Keratinocyte (primary cell): Measurements from ENCODE around the gene S1PR3. TPM values are rescaled to one million over a fixed set of nuclear protein-coding genes. Genes with fewer than 3 reads are reported as not detected.

Source experiments
- DNase-seq: peaks from one replicate; pipeline ENCODE4 v3.0.0-alpha.2; 2011; ENCODE audit warnings: low read depth, missing footprints, low spot score
- FAIRE-seq: peaks from 2 replicates; lab custom pipeline; 2011; peaks lifted over from hg19 to GRCh38; lab: Jason Lieb, UNC
- H2AFZ ChIP-seq: 2 replicates; pipeline ENCODE4 v1.6.0; 2012; ENCODE audit warnings: low read length, control low read depth, inconsistent platforms; ENCODE audit not compliant: control insufficient read depth
- H3K27ac ChIP-seq: 2 replicates; pipeline ENCODE4 v1.5.1; 2011; ENCODE audit warnings: low read length; ENCODE audit not compliant: control insufficient read depth, insufficient read depth
- H3K27me3 ChIP-seq: 3 replicates; pipeline ENCODE4 v1.6.0; 2011; ENCODE audit warnings: low read length; ENCODE audit not compliant: control insufficient read depth, insufficient read depth; ENCODE audit errors: extremely low read depth
- H3K36me3 ChIP-seq, 2 experiments: 2 replicates in 1 of 2; 3 replicates in 1 of 2; pipeline ENCODE4 v1.5.1; 2011; ENCODE audit warnings: low read length in 2 of 2, mild to moderate bottlenecking in 1 of 2; ENCODE audit not compliant: control insufficient read depth in 2 of 2, insufficient read depth in 2 of 2; ENCODE audit errors: extremely low read depth in 1 of 2
- H3K4me1 ChIP-seq: 3 replicates; pipeline ENCODE4 v1.5.1; 2011; ENCODE audit warnings: low read length; ENCODE audit not compliant: control insufficient read depth, insufficient read depth; ENCODE audit errors: extremely low read depth
- H3K4me2 ChIP-seq: 3 replicates; pipeline ENCODE4 v1.6.0; 2011; ENCODE audit warnings: low read depth, low read length; ENCODE audit not compliant: control insufficient read depth, insufficient read depth; ENCODE audit errors: extremely low read depth
- H3K4me3 ChIP-seq, 3 experiments: fragments of 200-600 bp in 1 of 3; sonication (generic) in 1 of 3; 2 replicates in 2 of 3; 3 replicates in 1 of 3; pipeline ENCODE4 v1.5.1; 2011 to 2016; ENCODE audit warnings: low read length in 3 of 3, mild to moderate bottlenecking in 3 of 3, control low read depth in 2 of 3, inconsistent platforms in 1 of 3, low read depth in 1 of 3, mixed read lengths in 1 of 3, mixed run types in 1 of 3, moderate library complexity in 1 of 3; ENCODE audit not compliant: control insufficient read depth in 2 of 3, insufficient read depth in 2 of 3; ENCODE audit errors: extremely low read depth in 1 of 3
- H3K79me2 ChIP-seq: 2 replicates; pipeline ENCODE4 v1.6.0; 2012; ENCODE audit warnings: low read length; ENCODE audit not compliant: control insufficient read depth, insufficient read depth
- H3K9ac ChIP-seq: 3 replicates; pipeline ENCODE4 v1.6.0; 2011; ENCODE audit warnings: low read length; ENCODE audit not compliant: control insufficient read depth, insufficient read depth; ENCODE audit errors: extremely low read depth
- H3K9me1 ChIP-seq: 3 replicates; pipeline ENCODE4 v1.6.0; 2011; ENCODE audit warnings: low read length; ENCODE audit not compliant: control insufficient read depth, insufficient read depth; ENCODE audit errors: extremely low read depth
- H3K9me3 ChIP-seq: 2 replicates; pipeline ENCODE4 v1.5.1; 2012; ENCODE audit warnings: low read depth, low read length; ENCODE audit not compliant: control insufficient read depth
- H4K20me1 ChIP-seq: 3 replicates; pipeline ENCODE4 v1.6.0; 2011; ENCODE audit warnings: low read length; ENCODE audit not compliant: control insufficient read depth, insufficient read depth; ENCODE audit errors: extremely low read depth
- CTCF ChIP-seq, 3 experiments: IDR thresholded peaks in 1 of 3; conservative IDR thresholded peaks in 1 of 3; optimal IDR thresholded peaks in 1 of 3; 2 replicates in 2 of 3; 3 replicates in 1 of 3; pipeline versions ENCODE3 to v1.5.1; 2011; ENCODE audit warnings: low read length in 3 of 3, mild to moderate bottlenecking in 3 of 3, moderate library complexity in 2 of 3, control low read depth in 1 of 3, inconsistent platforms in 1 of 3; ENCODE audit not compliant: insufficient read depth in 2 of 3; ENCODE audit errors: extremely low read depth in 1 of 3
- EZH2 ChIP-seq: IDR thresholded peaks from one replicate; pipeline ENCODE4 v1.6.1; 2012; ENCODE audit warnings: inconsistent platforms, mild to moderate bottlenecking, low read length, moderate library complexity
- dilution Hi-C: fragments of 300-500 bp; cut with MboI; formaldehyde crosslinking; loops from one replicate; pipeline ENCODE4 v1.7.0; 2020; ENCODE audit warnings: low sequenced_read_pairs; ENCODE audit not compliant: extremely low pct_ligation_motif_present
- polyA plus RNA-seq, 5 experiments: library from polyadenylated mRNA; depleted of rRNA in 3 of 5; stranded (reverse) in 3 of 5; stranded (forward) in 1 of 5; unstranded in 1 of 5; fragments of >200 nt; gene quantifications; 1 replicate in 1 of 5; 2 replicates in 3 of 5; 3 replicates in 1 of 5; pipeline versions ENCODE4 v1.2.1 to v1.2.3, GENCODE V29; 2011 to 2012; ENCODE audit warnings: missing spikeins in 2 of 5, low read depth in 1 of 5, low replicate concordance in 1 of 5

S1PR3 gene
- polyA plus RNA-seq, 1 donor (not counting 4 experiments of a cell fraction or from before 2014, with no cell fraction given): 4.1 TPM

GRCh38 chr9:88968799-88969198, 22.5 kb upstream of the S1PR3 start:
- DNase-seq (no peak), FAIRE-seq (no peak)
- Histone ChIP-seq H3K27me3 (no peaks in the 10 kb centered on the region), H3K9me3 (no peaks in the 10 kb centered on the region), H3K4me3 (no peak overlapping the region), H3K4me1 (no peaks in the 10 kb centered on the region), H3K9me1 (no peaks in the 10 kb centered on the region), H3K36me3 (no peaks in the 10 kb centered on the region), H3K4me2 (no peak overlapping the region), H2AFZ (no peak overlapping the region), H3K9ac (no peak overlapping the region), H4K20me1 (no peaks in the 10 kb centered on the region), H3K27ac (no peak overlapping the region), H3K79me2 (no peaks in the 10 kb centered on the region)
- TF ChIP-seq EZH2: no peak
- no peak for TF ChIP-seq CTCF (optimal IDR thresholded peaks at IDR 0.05 in 1 of 3, IDR thresholded peaks at IDR 0.05 in 1 of 3, conservative IDR thresholded peaks at IDR 0.05 in 1 of 3; ENCODE audit: extremely low read depth in 1 of 3, insufficient read depth in 2 of 3, low read length in 3 of 3)
- dilution Hi-C loops: no loop called here

- FAIRE-seq (no peak), DNase-seq (no peak)
- H3K9ac ChIP-seq: no peak overlapping the region
- H3K27me3 ChIP-seq: no peaks in the 10 kb centered on the region
- H3K36me3 ChIP-seq: no peaks in the 10 kb centered on the region
- H3K9me1 ChIP-seq: no peaks in the 10 kb centered on the region
- H3K4me1 ChIP-seq: no peaks in the 10 kb centered on the region
- H3K27ac ChIP-seq: no peak overlapping the region
- no peaks in the 10 kb centered on the region for H3K79me2 ChIP-seq
- no peak overlapping the region for H3K4me3 ChIP-seq
- no peak overlapping the region for H2AFZ ChIP-seq
- dilution Hi-C loops: no loop called here
- H3K9me3 ChIP-seq: no peaks in the 10 kb centered on the region
- TF ChIP-seq CTCF (optimal IDR thresholded peaks at IDR 0.05 in 1 of 3, IDR thresholded peaks at IDR 0.05 in 1 of 3, conservative IDR thresholded peaks at IDR 0.05 in 1 of 3; ENCODE audit: extremely low read depth in 1 of 3, insufficient read depth in 2 of 3, low read length in 3 of 3) (no peak), EZH2 (no peak)
- H3K4me2 ChIP-seq: no peak overlapping the region
- H4K20me1 ChIP-seq: no peaks in the 10 kb centered on the region
Measured at GRCh38 chr9:88969646-88970373, 21.5 kb upstream of the S1PR3 start.
